A549 (cell line): ENCODE data around the gene KMT2C. TPM values are rescaled to one million over a fixed set of nuclear protein-coding genes. Genes with fewer than 3 reads are reported as not detected.

Experiments used
- ATAC-seq, 2 experiments: fragments of 200-7000 bp in 1 of 2; fragments of >200 bp in 1 of 2; cut with Nextera tagmentation in 1 of 2; cut with Tn5 transposase in 1 of 2; 3 replicates each; pipeline versions ENCODE4 v1.8.0 to v1.9.1; 2018 to 2020; ENCODE audit warnings: mild to moderate bottlenecking in 1 of 2, moderate library complexity in 1 of 2
- CTCF ChIA-PET: fragments of 300-600 bp; sonication (Branson Sonifier 250); formaldehyde crosslinking; extraction: SDS; loops from one replicate; lab custom pipeline; 2021; ENCODE audit warnings: antibody characterized with exemption, inconsistent platforms; lab: Yijun Ruan, JAX
- POLR2A ChIA-PET: fragments of 350-600 bp; formaldehyde crosslinking; extraction: SDS; loops from one replicate; lab custom pipeline; 2021; ENCODE audit warnings: antibody characterized with exemption, inconsistent platforms; lab: Yijun Ruan, JAX
- DNase-seq, 2 experiments: peaks; one replicate each; pipeline versions ENCODE4 v3.0.0 to v3.0.0-alpha.2; 2011 to 2016; ENCODE audit warnings: low read depth in 1 of 2, low spot score in 1 of 2
- FAIRE-seq: peaks from 2 replicates; lab custom pipeline; 2011; peaks lifted over from hg19 to GRCh38; lab: Jason Lieb, UNC
- H3K27ac ChIP-seq, 2 experiments: fragments of >200 bp; sonication (Bioruptor Twin); formaldehyde crosslinking; 3 replicates each; pipeline ENCODE4 v1.5.1; 2016 to 2017
- H3K4me1 ChIP-seq: fragments of >200 bp; sonication (Bioruptor Twin); formaldehyde crosslinking; 3 replicates; pipeline ENCODE4 v1.6.1; 2016
- H3K4me2 ChIP-seq: fragments of >200 bp; sonication (Bioruptor Twin); formaldehyde crosslinking; 3 replicates; pipeline ENCODE4 v1.6.1; 2016
- H3K4me3 ChIP-seq: fragments of >200 bp; sonication (Bioruptor Twin); formaldehyde crosslinking; 3 replicates; pipeline ENCODE4 v1.5.1; 2016
- H3K9me3 ChIP-seq: fragments of >200 bp; sonication (Bioruptor Twin); formaldehyde crosslinking; 3 replicates; pipeline ENCODE4 v1.6.1; 2016
- BHLHE40 ChIP-seq: IDR thresholded peaks from 2 replicates; pipeline ENCODE4 v1.6.1; 2012; ENCODE audit warnings: low read depth, low read length, inconsistent platforms
- CBX8 ChIP-seq: fragments of 200-600 bp; sonication (generic); IDR thresholded peaks from 2 replicates; pipeline ENCODE4 v1.6.1; 2016
- CHD2 ChIP-seq: fragments of 150-350 bp; IDR thresholded peaks from 2 replicates; pipeline ENCODE4 v1.6.1; 2014; ENCODE audit warnings: low read length; ENCODE audit not compliant: partially characterized antibody
- EP300 ChIP-seq, 2 experiments: fragments of >200 bp; sonication (Bioruptor Twin); formaldehyde crosslinking; IDR thresholded peaks; 2 replicates in 1 of 2; 3 replicates in 1 of 2; pipeline ENCODE4 v1.6.1; 2016 to 2017
- FOSL2 ChIP-seq, 2 experiments: fragments of 450-650 bp in 1 of 2; fragments of >200 bp in 1 of 2; sonication (Bioruptor Twin) in 1 of 2; formaldehyde crosslinking; IDR thresholded peaks; 2 replicates each; pipeline versions ENCODE4 v1.5.0 to v1.6.1; 2016 to 2020; ENCODE audit warnings: mild to moderate bottlenecking in 1 of 2, moderate library complexity in 1 of 2
- GATA3 ChIP-seq: IDR thresholded peaks from 2 replicates; pipeline ENCODE4 v1.6.1; 2012; ENCODE audit warnings: borderline replicate concordance
- HEYL ChIP-seq: fragments of 250-450 bp; sonication (Bioruptor Pico); IDR thresholded peaks from 2 replicates; pipeline ENCODE4 v1.8.0; 2021; ENCODE audit warnings: mild to moderate bottlenecking, moderate library complexity
- HMGXB4 ChIP-seq: fragments of 250-450 bp; sonication (Bioruptor Pico); IDR thresholded peaks from 2 replicates; pipeline ENCODE4 v1.5.0; 2021; ENCODE audit warnings: mild to moderate bottlenecking, moderate library complexity, borderline replicate concordance
- HOXB5 ChIP-seq: fragments of 250-450 bp; sonication (Bioruptor Pico); IDR thresholded peaks from 2 replicates; pipeline ENCODE4 v1.5.0; 2020; ENCODE audit warnings: mild to moderate bottlenecking, moderate library complexity
- JUN ChIP-seq, 2 experiments: fragments of >200 bp; sonication (Bioruptor Twin); formaldehyde crosslinking; IDR thresholded peaks; 2 replicates in 1 of 2; 3 replicates in 1 of 2; pipeline ENCODE4 v1.6.1; 2016 to 2017
- KDM1A ChIP-seq: fragments of 200-600 bp; sonication (generic); IDR thresholded peaks from 2 replicates; pipeline ENCODE4 v1.6.1; 2016; ENCODE audit warnings: low read depth, mild to moderate bottlenecking
- MAZ ChIP-seq: fragments of 150-350 bp; IDR thresholded peaks from 2 replicates; pipeline ENCODE4 v1.6.1; 2014; ENCODE audit warnings: antibody characterized with exemption, low read depth, low read length, borderline replicate concordance
- MYC ChIP-seq: IDR thresholded peaks from 2 replicates; pipeline ENCODE4 v1.6.1; 2012; ENCODE audit warnings: mild to moderate bottlenecking, inconsistent platforms, low read length, improper control_type of control experiment, borderline replicate concordance
- NFE2L2 ChIP-seq: fragments of 150-350 bp; conservative IDR thresholded peaks from 2 replicates; pipeline ENCODE4 v1.6.1; 2014; ENCODE audit warnings: low read length
- NR3C1 ChIP-seq: fragments of >200 bp; sonication (Bioruptor Twin); formaldehyde crosslinking; IDR thresholded peaks from 3 replicates; pipeline ENCODE4 v1.6.1; 2017
- PHF8 ChIP-seq: fragments of 200-600 bp; sonication (generic); IDR thresholded peaks from 2 replicates; pipeline ENCODE4 v1.6.1; 2016; ENCODE audit warnings: low read depth, mild to moderate bottlenecking, antibody characterized with exemption, moderate library complexity, borderline replicate concordance
- POLR2A ChIP-seq: IDR thresholded peaks from 2 replicates; pipeline ENCODE4 v1.6.1; 2012; ENCODE audit warnings: mild to moderate bottlenecking, low read length
- RCOR1 ChIP-seq: fragments of 150-350 bp; IDR thresholded peaks from 2 replicates; pipeline ENCODE4 v1.6.1; 2014; ENCODE audit warnings: antibody characterized with exemption, low read length, low read depth
- REST ChIP-seq: fragments of 200-600 bp; sonication (generic); IDR thresholded peaks from 2 replicates; pipeline ENCODE4 v1.6.1; 2016; ENCODE audit warnings: antibody characterized with exemption, mild to moderate bottlenecking, moderate library complexity
- RFX5 ChIP-seq: fragments of 450-650 bp; IDR thresholded peaks from 2 replicates; pipeline ENCODE4 v1.7.1; 2014; ENCODE audit warnings: antibody characterized with exemption, mild to moderate bottlenecking, moderate library complexity
- SMC3 ChIP-seq: fragments of >200 bp; sonication (Bioruptor Twin); formaldehyde crosslinking; IDR thresholded peaks from 3 replicates; pipeline ENCODE4 v1.6.1; 2018; ENCODE audit warnings: inconsistent platforms
- SREBF2 ChIP-seq: fragments of 450-650 bp; IDR thresholded peaks from 2 replicates; pipeline ENCODE4 v1.6.1; 2014; ENCODE audit warnings: mild to moderate bottlenecking, moderate library complexity
- TP53 ChIP-seq: fragments of 250-450 bp; sonication (Bioruptor Pico); IDR thresholded peaks from 2 replicates; pipeline ENCODE4 v1.5.0; 2021; ENCODE audit warnings: mild to moderate bottlenecking, moderate library complexity
- ZC3H11A ChIP-seq: fragments of 450-650 bp; IDR thresholded peaks from 2 replicates; pipeline ENCODE4 v1.6.1; 2014; ENCODE audit warnings: antibody characterized with exemption, mild to moderate bottlenecking
- ZSCAN20 ChIP-seq: fragments of 250-450 bp; sonication (Bioruptor Pico); IDR thresholded peaks from 2 replicates; pipeline ENCODE4 v1.8.0; 2022; ENCODE audit warnings: mild to moderate bottlenecking, moderate library complexity
- WGBS: methylation state at CpG from one replicate; pipeline ENCODE4 v1.1.6; 2017; ENCODE audit errors: missing lambda C conversion rate; 5-methylcytosine and 5-hydroxymethylcytosine counted together
- polyA plus RNA-seq, 4 experiments: library from polyadenylated mRNA; depleted of rRNA in 3 of 4; stranded (reverse); fragments of >200 nt; fragmentation: RNase III in 1 of 4; extraction: RNeasy Plus Mini Kit Qiagen cat#74134 plus additional on column Dnase treatment in 1 of 4; gene quantifications; 2 replicates in 3 of 4; 3 replicates in 1 of 4; pipeline ENCODE4 v1.2.3, GENCODE V29; 2011 to 2017
- TF ChIP-seq, protein P1 (sequence below): IDR thresholded peaks from 2 replicates; pipeline ENCODE4 v1.6.1; 2012

The KMT2C gene
- polyA plus RNA-seq, 2 of the 4 experiments (the other 2 are of a cell fraction), result 4.2 to 13.1 TPM

DNA sequence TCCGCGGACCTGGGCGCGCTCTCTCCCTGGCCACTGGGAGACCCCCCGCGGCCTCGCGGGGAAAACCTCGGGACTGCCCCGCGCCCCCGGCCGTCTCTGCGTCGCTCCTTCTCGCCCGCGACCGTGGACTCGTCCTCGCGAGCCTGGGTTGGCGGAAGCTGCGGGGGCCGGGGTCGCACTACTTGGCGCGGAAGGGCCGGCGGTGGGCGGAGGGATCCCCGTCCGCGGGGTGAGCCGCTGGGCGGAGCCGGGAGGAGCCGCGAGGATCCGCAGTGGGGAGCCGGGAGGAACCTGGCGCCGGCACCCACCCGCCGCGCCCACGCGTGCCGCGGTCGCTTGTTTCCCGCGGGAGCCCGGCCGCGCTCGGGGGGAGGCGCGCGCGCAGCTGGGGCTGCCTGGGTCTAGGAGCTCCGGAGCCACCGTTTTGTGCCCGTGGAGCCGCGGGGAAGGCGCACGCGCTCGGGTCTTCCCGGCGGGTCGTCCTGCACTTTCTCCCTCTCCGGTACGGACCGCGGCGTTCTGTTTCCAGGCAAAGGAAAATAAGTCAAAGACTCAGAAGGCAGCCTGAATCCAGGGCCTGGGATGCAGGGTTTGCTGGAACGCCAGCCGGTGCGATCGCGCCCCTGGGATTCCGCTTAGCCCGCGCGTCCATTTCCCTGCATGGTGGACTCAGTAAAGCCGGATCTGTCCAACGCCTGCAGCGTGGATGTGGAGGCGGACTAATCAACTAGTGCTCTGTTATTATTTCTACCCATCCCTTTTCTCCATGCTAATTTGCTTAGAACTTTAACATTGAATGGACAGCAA is 28.7 kb upstream of the KMT2C start:
- WGBS, result 0% methylated on average over 13 of the region's 91 CpGs
- peak overlapping the region; percentile 68 for H3K4me2 ChIP-seq
- peak overlapping the region; percentile 91 to 97 for H3K27ac ChIP-seq
- peak; percentile 71 to 75 for ATAC-seq
- TF ChIP-seq BHLHE40 (no peak), RFX5 (peak; percentile 53), KDM1A (no peak), HEYL (CRISPR knock-in tag) (0 out of 2 replicates have a peak, but pooled peaks have one; percentile 27), SREBF2 (no peak), ZC3H11A (no peak), SMC3 (peak; percentile 25; the same call in 2 of the 3 replicates), MYC (peak; percentile 82), NR3C1 (no peak), REST (peak; percentile 57), NFE2L2 (no peak), RCOR1 (no peak), EP300 (IDR thresholded peaks at IDR 0.05) (no peak), CHD2 (peak; percentile 71), FOSL2 (IDR thresholded peaks at IDR 0.05) (no peak), FOSL2 (CRISPR knock-in tag; IDR thresholded peaks at IDR 0.05) (0 out of 2 replicates have a peak, but pooled peaks have one; percentile 4), GATA3 (no peak), HMGXB4 (CRISPR knock-in tag) (peak; percentile 77; the same call in 1 of the 2 replicates), JUN (IDR thresholded peaks at IDR 0.05) (peak in 1 of 2 experiments; percentile 87; a peak in 3 of 5 replicates), POLR2A (peak; percentile 61), CBX8 (no peak), MAZ (peak; percentile 41; the same call in 1 of the 2 replicates), PHF8 (peak; percentile 96), ZSCAN20 (CRISPR knock-in tag) (no peak), TP53 (CRISPR knock-in tag) (no peak), HOXB5 (CRISPR knock-in tag) (peak; percentile 64; the same call in 1 of the 2 replicates)
- TF ChIP-seq, protein P1, sequence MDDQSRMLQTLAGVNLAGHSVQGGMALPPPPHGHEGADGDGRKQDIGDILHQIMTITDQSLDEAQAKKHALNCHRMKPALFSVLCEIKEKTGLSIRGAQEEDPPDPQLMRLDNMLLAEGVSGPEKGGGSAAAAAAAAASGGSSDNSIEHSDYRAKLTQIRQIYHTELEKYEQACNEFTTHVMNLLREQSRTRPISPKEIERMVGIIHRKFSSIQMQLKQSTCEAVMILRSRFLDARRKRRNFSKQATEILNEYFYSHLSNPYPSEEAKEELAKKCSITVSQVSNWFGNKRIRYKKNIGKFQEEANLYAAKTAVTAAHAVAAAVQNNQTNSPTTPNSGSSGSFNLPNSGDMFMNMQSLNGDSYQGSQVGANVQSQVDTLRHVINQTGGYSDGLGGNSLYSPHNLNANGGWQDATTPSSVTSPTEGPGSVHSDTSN, result peak; percentile 92
- TF ChIP-seq, all 56 proteins: peak for 14
- DNase-seq (peak; percentile 87 to 88), FAIRE-seq (no peak)
- Histone ChIP-seq H3K9me3 (no peaks in the 10 kb centered on the region), H3K4me3 (peak overlapping the region; percentile 73), H3K4me1 (peaks cover 4% of the 10 kb centered on the region; the same call in 1 of the 3 replicates)
- POLR2A ChIA-PET, result interaction anchor here (0.7 to 1.4 kb wide), 6 partner anchors 22 to 234 kb away, joined by 3 to 5 read pairs (median 4); no protein-coding TSS in a partner anchor
- CTCF ChIA-PET, result interaction anchor here (0.7 to 1.2 kb wide), 2 partner anchors 37 to 123 kb away, joined by 3 read pairs; no protein-coding TSS in a partner anchor
